SK-N-SH (cell line): ENCODE results near the gene IGDCC3. TPM values are rescaled to one million over a fixed set of nuclear protein-coding genes. Genes with fewer than 3 reads are reported as not detected.

Experiments used
- CTCF ChIA-PET: fragments of 300-600, 350-600 bp; formaldehyde crosslinking; extraction: SDS; loops from one replicate; lab custom pipeline; 2021; lab: Yijun Ruan, JAX
- POLR2A ChIA-PET: fragments of 350-600 bp; sonication (Branson Sonifier 250); formaldehyde crosslinking; extraction: SDS; loops from one replicate; lab custom pipeline; 2020; ENCODE audit warnings: antibody characterized with exemption, inconsistent platforms; lab: Yijun Ruan, JAX
- DNase-seq: peaks from one replicate; pipeline ENCODE4 v3.0.0; 2012
- H2AFZ ChIP-seq: fragments of 200-600 bp; sonication (generic); 2 replicates; pipeline ENCODE4 v1.8.1; 2016; ENCODE audit warnings: antibody characterized with exemption, mild to moderate bottlenecking, low read depth
- H3F3A ChIP-seq: fragments of 200-600 bp; sonication (generic); replicated peaks from 2 replicates; pipeline ENCODE3; 2016; ENCODE audit warnings: antibody characterized with exemption, mild to moderate bottlenecking; ENCODE audit not compliant: insufficient read depth
- H3K27ac ChIP-seq, 2 experiments: fragments of 200-500 bp in 1 of 2; fragments of 200-600 bp in 1 of 2; sonication (Bioruptor generic) in 1 of 2; sonication (generic), shearing (Covaris generic) in 1 of 2; 2 replicates each; pipeline versions ENCODE4 v1.5.1 to v1.6.1; 2014 to 2016; ENCODE audit warnings: low read depth in 2 of 2, inconsistent platforms in 1 of 2, low read length in 1 of 2, mild to moderate bottlenecking in 1 of 2, mixed read lengths in 1 of 2
- H3K27me3 ChIP-seq: fragments of 200-600 bp; sonication (generic), shearing (Covaris generic); 2 replicates; pipeline ENCODE4 v1.6.1; 2016; ENCODE audit warnings: mixed run types; ENCODE audit not compliant: insufficient read depth
- H3K36me3 ChIP-seq, 2 experiments: fragments of 200-500 bp in 1 of 2; fragments of 200-600 bp in 1 of 2; sonication (Bioruptor generic) in 1 of 2; sonication (generic) in 1 of 2; replicated peaks in 1 of 2; 2 replicates each; pipeline versions ENCODE3 to v1.5.1; 2014 to 2016; ENCODE audit warnings: low read length in 1 of 2, mild to moderate bottlenecking in 1 of 2; ENCODE audit not compliant: insufficient read depth in 2 of 2, control insufficient read depth in 1 of 2
- H3K4me1 ChIP-seq, 2 experiments: fragments of 200-500 bp in 1 of 2; fragments of 200-600 bp in 1 of 2; sonication (Bioruptor generic) in 1 of 2; sonication (generic), shearing (Covaris generic) in 1 of 2; 2 replicates each; pipeline versions ENCODE4 v1.5.1 to v1.6.1; 2014 to 2016; ENCODE audit warnings: low read depth in 1 of 2, low read length in 1 of 2, mixed run types in 1 of 2; ENCODE audit not compliant: insufficient read depth in 2 of 2, control insufficient read depth in 1 of 2
- H3K4me2 ChIP-seq: fragments of 200-600 bp; sonication (generic), shearing (Covaris generic); 2 replicates; pipeline ENCODE4 v1.6.1; 2017; ENCODE audit warnings: mixed run types
- H3K4me3 ChIP-seq, 2 experiments: fragments of 200-500 bp in 1 of 2; fragments of 200-600 bp in 1 of 2; sonication (Bioruptor generic) in 1 of 2; sonication (generic), shearing (Covaris generic) in 1 of 2; 2 replicates each; pipeline versions ENCODE4 v1.5.1 to v1.8.1; 2014 to 2016; ENCODE audit warnings: low read depth in 2 of 2, inconsistent platforms in 1 of 2, low read length in 1 of 2, mild to moderate bottlenecking in 1 of 2, mixed read lengths in 1 of 2, moderate library complexity in 1 of 2
- H3K79me2 ChIP-seq: fragments of 200-600 bp; sonication (generic); 2 replicates; pipeline ENCODE4 v1.8.1; 2017; ENCODE audit warnings: mild to moderate bottlenecking; ENCODE audit not compliant: insufficient read depth
- H3K9ac ChIP-seq: fragments of 200-600 bp; sonication (generic); 2 replicates; pipeline ENCODE4 v1.6.1; 2017; ENCODE audit warnings: mixed run types
- H3K9me2 ChIP-seq: fragments of 200-600 bp; sonication (generic); 2 replicates; pipeline ENCODE4 v1.6.1; 2017; ENCODE audit warnings: mixed run types
- H3K9me3 ChIP-seq: fragments of 200-600 bp; sonication (generic); 2 replicates; pipeline ENCODE4 v1.6.1; 2017; ENCODE audit warnings: mixed run types, mild to moderate bottlenecking, moderate library complexity
- H4K20me1 ChIP-seq: fragments of 200-600 bp; sonication (generic); 2 replicates; pipeline ENCODE4 v1.6.1; 2017; ENCODE audit warnings: mild to moderate bottlenecking, mixed run types; ENCODE audit not compliant: insufficient read depth
- ELF1 ChIP-seq: IDR thresholded peaks from 2 replicates; pipeline ENCODE4 v1.4.0; 2012
- MAX ChIP-seq: IDR thresholded peaks from 2 replicates; pipeline ENCODE4 v1.4.0; 2012; ENCODE audit warnings: low read depth
- MXI1 ChIP-seq: IDR thresholded peaks from 2 replicates; pipeline ENCODE4 v1.6.1; 2012; ENCODE audit warnings: mild to moderate bottlenecking, low read depth, low read length, improper control_type of control experiment
- PBX3 ChIP-seq: IDR thresholded peaks from 2 replicates; pipeline ENCODE4; 2012
- RAD21 ChIP-seq: IDR thresholded peaks from 2 replicates; pipeline ENCODE4 v1.6.1; 2012; ENCODE audit warnings: mild to moderate bottlenecking, low read length
- RCOR1 ChIP-seq: fragments of 150-350 bp; IDR thresholded peaks from 2 replicates; pipeline ENCODE4 v1.6.1; 2017; ENCODE audit warnings: antibody characterized with exemption, low read length
- SMC3 ChIP-seq: IDR thresholded peaks from 2 replicates; pipeline ENCODE4 v1.6.1; 2012; ENCODE audit warnings: low read depth, low read length, improper control_type of control experiment
- TAF1 ChIP-seq: IDR thresholded peaks from 2 replicates; pipeline ENCODE4 v1.6.1; 2012; ENCODE audit warnings: low read depth, mild to moderate bottlenecking, low read length, moderate library complexity, borderline replicate concordance
- TCF12 ChIP-seq: IDR thresholded peaks from 2 replicates; pipeline ENCODE4 v1.4.0; 2012
- TEAD4 ChIP-seq: IDR thresholded peaks from 2 replicates; pipeline ENCODE4 v1.4.0; 2012; ENCODE audit warnings: mild to moderate bottlenecking, borderline replicate concordance; ENCODE audit not compliant: insufficient read depth
- WGBS: methylation state at CpG from one replicate; pipeline ENCODE4 v1.1.6; 2017; ENCODE audit warnings: low lambda C conversion rate; 5-methylcytosine and 5-hydroxymethylcytosine counted together
- polyA plus RNA-seq, 3 experiments: library from polyadenylated mRNA; depleted of rRNA; stranded (reverse); fragments of >200 nt; gene quantifications; 2 replicates each; pipeline ENCODE4 v1.2.3, GENCODE V29; 2012
- TF ChIP-seq, protein P1 (sequence below): IDR thresholded peaks from 2 replicates; pipeline ENCODE4 v1.6.1; 2012; ENCODE audit warnings: mild to moderate bottlenecking, low read depth, low read length, moderate library complexity

IGDCC3 gene
- polyA plus RNA-seq, 1 of the 3 experiments (the other 2 are of a cell fraction): 0.43 TPM

DNA sequence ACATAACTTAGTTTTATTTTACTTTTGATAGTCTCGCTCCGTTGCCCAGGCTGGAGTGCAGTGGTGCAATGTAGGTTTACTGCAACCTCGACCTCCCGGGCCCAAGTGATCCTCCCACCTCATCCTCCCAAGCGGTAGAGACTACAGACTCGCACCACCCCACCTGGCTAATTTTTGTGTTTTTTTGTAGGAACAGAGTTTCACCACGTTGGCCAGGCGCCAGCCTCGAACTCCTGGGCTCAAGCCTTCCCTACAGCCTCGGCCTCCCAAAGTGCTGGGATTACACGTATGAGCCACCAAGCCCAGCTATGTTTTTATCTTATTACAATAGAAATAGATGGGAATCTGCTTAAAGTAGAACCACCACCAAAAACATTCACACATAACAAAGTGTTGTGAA lies 79.1 kb downstream of the IGDCC3 start:
- no peak overlapping the region for H3K9ac ChIP-seq
- ChIA-PET POLR2A (no interaction called here), CTCF (interaction anchor here (1.0 to 6.0 kb wide), 12 partner anchors 12 to 244 kb away, joined by 3 to 72 read pairs (median 8); partner anchors contain the start of genes CLPX and PARP16)
- no peaks in the 10 kb centered on the region for H3K9me2 ChIP-seq
- H3K36me3 ChIP-seq: no peaks in the 10 kb centered on the region
- no peaks in the 10 kb centered on the region for H3K9me3 ChIP-seq
- H3K4me2 ChIP-seq: no peak overlapping the region
- H4K20me1 ChIP-seq: no peaks in the 10 kb centered on the region
- H3K4me3 ChIP-seq: no peak overlapping the region
- peaks cover 5% of the 10 kb centered on the region in 2 experiments; a peak in 2 of 4 replicates for H3K4me1 ChIP-seq
- DNase-seq: no peak
- 80% methylated on average over 11 of the region's 11 CpGs for WGBS
- no peak overlapping the region for H3K27ac ChIP-seq
- TF ChIP-seq, protein P1, sequence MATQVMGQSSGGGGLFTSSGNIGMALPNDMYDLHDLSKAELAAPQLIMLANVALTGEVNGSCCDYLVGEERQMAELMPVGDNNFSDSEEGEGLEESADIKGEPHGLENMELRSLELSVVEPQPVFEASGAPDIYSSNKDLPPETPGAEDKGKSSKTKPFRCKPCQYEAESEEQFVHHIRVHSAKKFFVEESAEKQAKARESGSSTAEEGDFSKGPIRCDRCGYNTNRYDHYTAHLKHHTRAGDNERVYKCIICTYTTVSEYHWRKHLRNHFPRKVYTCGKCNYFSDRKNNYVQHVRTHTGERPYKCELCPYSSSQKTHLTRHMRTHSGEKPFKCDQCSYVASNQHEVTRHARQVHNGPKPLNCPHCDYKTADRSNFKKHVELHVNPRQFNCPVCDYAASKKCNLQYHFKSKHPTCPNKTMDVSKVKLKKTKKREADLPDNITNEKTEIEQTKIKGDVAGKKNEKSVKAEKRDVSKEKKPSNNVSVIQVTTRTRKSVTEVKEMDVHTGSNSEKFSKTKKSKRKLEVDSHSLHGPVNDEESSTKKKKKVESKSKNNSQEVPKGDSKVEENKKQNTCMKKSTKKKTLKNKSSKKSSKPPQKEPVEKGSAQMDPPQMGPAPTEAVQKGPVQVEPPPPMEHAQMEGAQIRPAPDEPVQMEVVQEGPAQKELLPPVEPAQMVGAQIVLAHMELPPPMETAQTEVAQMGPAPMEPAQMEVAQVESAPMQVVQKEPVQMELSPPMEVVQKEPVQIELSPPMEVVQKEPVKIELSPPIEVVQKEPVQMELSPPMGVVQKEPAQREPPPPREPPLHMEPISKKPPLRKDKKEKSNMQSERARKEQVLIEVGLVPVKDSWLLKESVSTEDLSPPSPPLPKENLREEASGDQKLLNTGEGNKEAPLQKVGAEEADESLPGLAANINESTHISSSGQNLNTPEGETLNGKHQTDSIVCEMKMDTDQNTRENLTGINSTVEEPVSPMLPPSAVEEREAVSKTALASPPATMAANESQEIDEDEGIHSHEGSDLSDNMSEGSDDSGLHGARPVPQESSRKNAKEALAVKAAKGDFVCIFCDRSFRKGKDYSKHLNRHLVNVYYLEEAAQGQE: no peak
- TF ChIP-seq RAD21 (no peak), MXI1 (no peak), MAX (no peak), TEAD4 (no peak), RCOR1 (no peak), ELF1 (no peak), SMC3 (no peak), TAF1 (no peak)
- peaks cover 28% of the 10 kb centered on the region for H3F3A ChIP-seq
- H3K79me2 ChIP-seq: no peaks in the 10 kb centered on the region
- H3K27me3 ChIP-seq: no peaks in the 10 kb centered on the region
- H2AFZ ChIP-seq: no peak overlapping the region

DNA sequence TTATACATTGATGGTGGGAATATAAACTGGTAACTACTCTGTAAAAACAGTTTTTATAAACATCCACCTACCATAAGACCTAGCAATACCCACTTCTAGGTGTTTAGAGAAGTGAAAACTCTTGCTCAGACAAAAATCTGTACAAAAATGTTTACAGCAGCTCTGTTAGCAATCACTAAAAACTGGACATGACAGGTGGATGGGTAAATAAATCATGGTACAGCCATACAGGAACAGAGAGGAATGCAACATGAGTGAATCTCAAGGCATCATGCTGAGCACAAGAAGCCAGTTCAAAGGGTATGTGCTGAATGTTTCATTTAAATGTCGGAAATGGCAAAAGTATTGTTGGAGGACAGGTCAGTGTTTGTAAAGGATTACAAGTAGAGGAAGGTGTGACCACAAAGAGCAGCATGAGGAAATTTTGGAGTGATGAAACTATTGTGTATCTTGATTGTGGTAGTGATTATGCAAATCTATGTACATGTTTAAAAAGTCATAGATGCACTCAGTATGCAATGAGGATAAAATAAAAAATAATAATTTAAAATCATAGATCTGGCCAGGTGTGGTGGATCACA lies 84.8 kb downstream of the IGDCC3 start:
- WGBS: 54% methylated on average over 1 of the region's 1 CpG
- Histone ChIP-seq H3K4me2 (no peak overlapping the region), H3K9me2 (no peaks in the 10 kb centered on the region), H3K9ac (no peak overlapping the region), H3K79me2 (no peaks in the 10 kb centered on the region), H4K20me1 (no peaks in the 10 kb centered on the region), H3K27me3 (no peaks in the 10 kb centered on the region), H3K4me3 (no peak overlapping the region), H2AFZ (no peak overlapping the region), H3K27ac (peak overlapping the region in 1 of 2 experiments; percentile 26; a peak in 1 of 4 replicates)
- ChIA-PET POLR2A (no interaction called here), CTCF (interaction anchor here (0.6 kb wide), 1 partner anchor 289 kb away, joined by 3 read pairs; no protein-coding TSS in a partner anchor)
- TF ChIP-seq TCF12 (peak; percentile 68), RAD21 (no peak), PBX3 (peak; percentile 74), TEAD4 (no peak), MXI1 (no peak)
- TF ChIP-seq, all 33 proteins: peak for 2
- Histone ChIP-seq H3K9me3 (no peaks in the 10 kb centered on the region), H3K36me3 (no peaks in the 10 kb centered on the region), H3F3A (peaks cover 20% of the 10 kb centered on the region), H3K4me1 (peaks cover 0 to 2% of the 10 kb centered on the region in 2 experiments; a peak in 2 of 4 replicates)
- no peak for DNase-seq
